Measurements from ENCODE around the gene KY. TPM values are rescaled to one million over a fixed set of nuclear protein-coding genes. Genes with fewer than 3 reads are reported as not detected.

The KY gene
- polyA plus RNA-seq, 2 of the 4 experiments (the other 2 are of a cell fraction), result 0.04 to 0.05 TPM

DNA sequence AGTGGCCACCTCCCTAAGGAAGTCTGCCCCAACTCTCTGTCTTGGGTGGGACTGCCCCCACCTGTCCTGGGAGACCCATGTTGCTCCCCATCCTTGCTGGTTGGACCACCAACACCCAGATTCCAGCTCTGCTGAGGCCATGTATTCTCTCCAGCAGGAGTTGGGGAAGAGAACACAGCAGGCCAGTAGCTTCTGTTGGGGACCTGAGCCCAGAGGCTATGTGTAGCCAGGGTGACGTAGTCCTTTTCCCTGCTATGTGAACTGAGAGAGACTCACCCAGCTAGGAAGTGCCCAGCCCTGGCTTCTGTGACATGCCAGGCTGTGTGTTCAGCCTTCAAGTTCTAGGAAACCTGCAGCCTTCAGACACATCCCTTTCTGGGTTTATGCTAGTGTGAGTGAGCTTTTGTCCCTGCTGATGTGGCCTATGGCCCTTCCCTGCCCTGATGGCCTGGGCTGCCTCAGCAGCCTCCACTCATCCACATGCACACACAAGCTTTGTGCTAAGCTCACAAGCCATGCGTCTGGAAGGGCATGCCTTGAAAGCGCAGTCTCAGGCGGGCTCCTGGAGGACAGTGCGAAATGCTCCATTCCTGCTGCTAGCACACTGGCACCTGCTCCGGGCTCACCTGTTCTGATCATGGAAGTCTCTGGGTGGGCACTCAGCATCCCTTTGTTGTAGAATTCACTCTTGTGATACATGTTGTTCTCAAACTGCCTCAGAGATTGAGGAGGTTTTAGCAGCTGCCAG lies 42.6 kb downstream of the KY start:
- FAIRE-seq, result no peak
- CTCF ChIA-PET, result interaction anchor here (1.1 kb wide), 1 partner anchor 9 kb away, joined by 4 read pairs; no protein-coding TSS in a partner anchor
- Histone ChIP-seq H3K4me1 (no peaks in the 10 kb centered on the region), H3K27ac (no peak overlapping the region), H3K4me2 (no peak overlapping the region), H3K4me3 (no peak overlapping the region), H3K9me3 (no peaks in the 10 kb centered on the region)
- WGBS (ENCODE audit: missing lambda C conversion rate), result 71% methylated on average over 3 of the region's 6 CpGs
- ATAC-seq, result no peak
- no peak for DNase-seq (ENCODE audit: low read depth in 1 of 2, low spot score in 1 of 2)
- TF ChIP-seq CHD4 (IDR thresholded peaks at IDR 0.05; ENCODE audit: borderline replicate concordance) (no peak), NPAS2 (CRISPR knock-in tag; IDR thresholded peaks at IDR 0.05; ENCODE audit: borderline replicate concordance) (no peak), SMC3 (IDR thresholded peaks at IDR 0.05) (no peak), HOXB13 (CRISPR knock-in tag; IDR thresholded peaks at IDR 0.05; ENCODE audit: low read depth) (no peak), FOXS1 (CRISPR knock-in tag; IDR thresholded peaks at IDR 0.05) (no peak), ZNF302 (CRISPR knock-in tag; IDR thresholded peaks at IDR 0.05) (no peak)
- TF ChIP-seq, protein P1, sequence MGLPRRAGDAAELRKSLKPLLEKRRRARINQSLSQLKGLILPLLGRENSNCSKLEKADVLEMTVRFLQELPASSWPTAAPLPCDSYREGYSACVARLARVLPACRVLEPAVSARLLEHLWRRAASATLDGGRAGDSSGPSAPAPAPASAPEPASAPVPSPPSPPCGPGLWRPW (IDR thresholded peaks at IDR 0.05), result no peak
- TF ChIP-seq, protein P2, sequence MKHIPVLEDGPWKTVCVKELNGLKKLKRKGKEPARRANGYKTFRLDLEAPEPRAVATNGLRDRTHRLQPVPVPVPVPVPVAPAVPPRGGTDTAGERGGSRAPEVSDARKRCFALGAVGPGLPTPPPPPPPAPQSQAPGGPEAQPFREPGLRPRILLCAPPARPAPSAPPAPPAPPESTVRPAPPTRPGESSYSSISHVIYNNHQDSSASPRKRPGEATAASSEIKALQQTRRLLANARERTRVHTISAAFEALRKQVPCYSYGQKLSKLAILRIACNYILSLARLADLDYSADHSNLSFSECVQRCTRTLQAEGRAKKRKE (CRISPR knock-in tag; IDR thresholded peaks at IDR 0.05; ENCODE audit: low read depth), result no peak
- TF ChIP-seq, protein P3, sequence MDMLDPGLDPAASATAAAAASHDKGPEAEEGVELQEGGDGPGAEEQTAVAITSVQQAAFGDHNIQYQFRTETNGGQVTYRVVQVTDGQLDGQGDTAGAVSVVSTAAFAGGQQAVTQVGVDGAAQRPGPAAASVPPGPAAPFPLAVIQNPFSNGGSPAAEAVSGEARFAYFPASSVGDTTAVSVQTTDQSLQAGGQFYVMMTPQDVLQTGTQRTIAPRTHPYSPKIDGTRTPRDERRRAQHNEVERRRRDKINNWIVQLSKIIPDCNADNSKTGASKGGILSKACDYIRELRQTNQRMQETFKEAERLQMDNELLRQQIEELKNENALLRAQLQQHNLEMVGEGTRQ (IDR thresholded peaks at IDR 0.05), result no peak
- POLR2A ChIA-PET, result no interaction called here

DNA sequence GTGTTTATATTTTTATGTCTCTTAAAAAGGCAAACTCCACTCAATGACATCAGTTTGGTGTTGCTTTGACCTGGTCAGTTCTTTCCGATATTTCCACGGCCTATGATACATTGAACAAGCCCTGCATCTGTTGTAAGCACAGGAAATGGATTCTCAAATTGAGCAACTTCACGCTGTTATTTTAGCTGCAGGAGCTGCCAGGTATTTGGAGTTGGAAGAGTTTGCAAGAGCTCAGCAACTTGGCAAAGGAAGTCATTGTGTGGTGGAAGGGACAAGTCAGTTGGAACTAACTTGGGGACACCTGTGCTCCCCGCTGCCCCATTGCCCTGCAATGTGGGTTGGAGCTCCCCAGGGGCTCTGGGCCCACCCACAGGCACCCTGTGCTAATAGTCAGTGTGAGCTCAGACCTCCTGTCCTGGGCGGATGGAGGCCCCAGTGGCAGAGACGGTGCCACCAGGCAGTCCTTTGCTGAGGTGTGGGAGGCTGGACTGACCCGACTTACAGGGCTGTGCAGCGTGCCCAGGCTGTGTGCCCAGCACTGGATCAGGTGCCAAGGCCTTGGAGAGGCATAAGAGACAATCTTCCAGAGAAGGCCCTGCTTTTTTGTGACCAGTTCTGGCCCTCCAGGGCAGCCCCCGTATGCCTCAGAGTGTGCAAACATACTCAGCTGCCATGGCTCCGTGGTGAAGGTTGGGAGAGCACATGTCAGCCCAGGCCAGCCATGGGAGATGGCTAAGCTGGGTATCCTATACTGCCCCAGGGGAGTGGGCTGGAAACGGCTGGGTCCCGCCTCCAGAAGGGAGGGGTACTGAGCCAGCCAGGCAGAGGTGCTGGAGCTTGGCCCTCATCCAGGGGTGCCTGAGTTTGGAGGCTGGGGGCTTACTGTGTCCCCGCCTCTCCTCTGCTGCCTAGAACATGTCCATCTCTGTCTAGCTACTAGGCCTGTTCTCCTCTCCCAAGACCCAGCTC lies 43.5 kb downstream of the KY start:
- Histone ChIP-seq H3K4me1 (no peaks in the 10 kb centered on the region), H3K27ac (no peak overlapping the region), H3K4me2 (no peak overlapping the region), H3K4me3 (no peak overlapping the region), H3K9me3 (no peaks in the 10 kb centered on the region)
- WGBS (ENCODE audit: missing lambda C conversion rate), result 41% methylated on average over 6 of the region's 13 CpGs
- FAIRE-seq, result no peak
- ATAC-seq, result no peak
- no peak for TF ChIP-seq CEBPB (IDR thresholded peaks at IDR 0.05)
- TF ChIP-seq GATA3 (IDR thresholded peaks at IDR 0.05; ENCODE audit: borderline replicate concordance), result no peak
- TF ChIP-seq CBX8 (IDR thresholded peaks at IDR 0.05), result no peak
- POLR2A ChIA-PET, result no interaction called here
- CTCF ChIA-PET, result interaction anchor here (1.1 kb wide), 1 partner anchor 8 kb away, joined by 4 read pairs; no protein-coding TSS in a partner anchor
- no peak for DNase-seq (ENCODE audit: low read depth in 1 of 2, low spot score in 1 of 2)

DNA sequence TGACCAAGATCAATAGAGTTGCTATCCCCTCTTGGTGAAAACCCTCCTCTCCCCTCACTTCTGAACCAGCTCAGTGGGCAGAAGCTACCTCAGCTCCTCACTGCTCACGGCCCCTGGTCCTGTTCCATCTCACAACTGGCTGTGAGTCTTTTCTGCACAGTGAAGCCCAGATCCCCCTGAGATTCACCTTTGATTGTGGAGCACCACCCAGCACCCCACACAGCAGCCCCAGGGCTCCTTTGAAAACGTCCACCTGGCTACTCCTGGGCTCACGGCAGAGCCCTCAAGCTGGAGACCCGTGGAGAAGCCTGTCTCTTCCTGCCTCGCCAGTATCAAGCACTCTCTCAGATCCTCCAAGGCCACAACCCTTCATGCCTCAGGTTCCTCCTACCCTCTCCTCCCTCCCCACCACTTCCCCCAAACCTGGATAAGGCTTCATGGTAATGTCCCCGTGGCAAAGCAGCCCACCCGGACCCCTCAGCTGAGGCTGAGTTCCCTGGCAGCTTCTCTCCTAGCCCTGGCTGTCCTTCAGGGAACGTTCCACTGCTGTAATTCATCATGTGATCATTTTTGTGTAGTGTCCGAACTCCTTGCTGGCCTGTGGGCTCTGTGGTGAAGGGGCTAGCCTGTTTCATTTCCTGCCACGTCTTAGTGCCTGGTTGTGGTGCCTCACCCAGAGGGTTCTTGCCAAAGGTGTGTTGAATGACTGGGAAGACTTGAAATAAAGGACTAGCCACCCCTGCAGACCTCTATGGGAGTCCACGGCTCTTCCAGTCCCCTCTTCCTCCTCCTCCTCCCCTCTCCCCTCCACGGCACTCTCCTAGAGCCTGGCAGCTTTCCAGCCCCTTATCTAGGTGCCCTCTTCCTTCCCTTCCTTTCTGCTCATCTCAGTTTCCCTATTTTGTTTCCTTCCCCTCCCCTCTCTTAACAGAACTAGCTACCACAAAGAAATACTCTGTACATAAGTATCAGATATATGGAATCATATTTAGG lies 44.5 kb downstream of the KY start:
- no peak for ATAC-seq
- no peaks in the 10 kb centered on the region for H3K4me1 ChIP-seq
- POLR2A ChIA-PET, result no interaction called here
- DNase-seq (ENCODE audit: low read depth in 1 of 2, low spot score in 1 of 2), result no peak
- no peaks in the 10 kb centered on the region for H3K9me3 ChIP-seq
- FAIRE-seq, result no peak
- H3K4me2 ChIP-seq, result no peak overlapping the region
- TF ChIP-seq HMGXB4 (CRISPR knock-in tag; IDR thresholded peaks at IDR 0.05; ENCODE audit: borderline replicate concordance) (no peak), POLR2A (IDR thresholded peaks at IDR 0.05; ENCODE audit: low read length) (no peak), MAZ (IDR thresholded peaks at IDR 0.05; ENCODE audit: borderline replicate concordance, low read depth, low read length) (no peak), ZSCAN20 (CRISPR knock-in tag; IDR thresholded peaks at IDR 0.05) (no peak), KDM1A (IDR thresholded peaks at IDR 0.05; ENCODE audit: low read depth) (no peak), SREBF2 (IDR thresholded peaks at IDR 0.05) (no peak), CHD4 (IDR thresholded peaks at IDR 0.05; ENCODE audit: borderline replicate concordance) (no peak), EHF (CRISPR knock-in tag; IDR thresholded peaks at IDR 0.05) (no peak), RFX5 (IDR thresholded peaks at IDR 0.05) (no peak), KDM5A (IDR thresholded peaks at IDR 0.05) (no peak), CBX8 (IDR thresholded peaks at IDR 0.05) (no peak)
- TF ChIP-seq, protein P1 (IDR thresholded peaks at IDR 0.05), result no peak
- no peak overlapping the region for H3K27ac ChIP-seq
- H3K4me3 ChIP-seq, result no peak overlapping the region
- CTCF ChIA-PET, result no interaction called here
- WGBS (ENCODE audit: missing lambda C conversion rate), result 33% methylated on average over 9 of the region's 12 CpGs
